Thyroid gland (tissue), 4 donors: ENCODE measurements around the gene AMER3. TPM values are rescaled to one million over a fixed set of nuclear protein-coding genes. Genes with fewer than 3 reads are reported as not detected.

Source experiments
- DNase-seq, 2 donors: peaks; one replicate each; pipeline ENCODE4 v3.0.0-alpha.2; 2019
- H3K27ac ChIP-seq, 3 donors: fragments of 200-600 bp; sonication (generic); 1 replicate in 2 of 3; 2 replicates in 1 of 3; pipeline ENCODE4 v1.5.1; 2016 to 2019; ENCODE audit warnings: mild to moderate bottlenecking in 1 of 3, moderate library complexity in 1 of 3
- H3K27me3 ChIP-seq: fragments of 200-600 bp; sonication (generic); one replicate; pipeline ENCODE4 v1.5.1; 2019
- H3K36me3 ChIP-seq, 2 donors: fragments of 200-600 bp; sonication (generic); one replicate each; pipeline ENCODE4 v1.5.1; 2016 to 2019
- H3K4me1 ChIP-seq, 2 donors: fragments of 200-600 bp; sonication (generic); one replicate each; pipeline ENCODE4 v1.5.1; 2017 to 2019
- H3K4me3 ChIP-seq, 3 donors: fragments of 200-600 bp; sonication (generic); replicated peaks in 1 of 3; 1 replicate in 2 of 3; 2 replicates in 1 of 3; pipeline ENCODE4 v1.5.1; 2016; ENCODE audit warnings: mild to moderate bottlenecking in 1 of 3
- H3K9me3 ChIP-seq: fragments of 200-600 bp; sonication (generic); one replicate; pipeline ENCODE4 v1.5.1; 2017
- POLR2A ChIP-seq, 2 donors: fragments of 450-650 bp; IDR thresholded peaks; one replicate each; pipeline ENCODE4 v1.6.1; 2017; ENCODE audit warnings: antibody characterized with exemption in 2 of 2, mild to moderate bottlenecking in 2 of 2, moderate library complexity in 1 of 2
- WGBS, 2 donors: methylation state at CpG; one replicate each; pipeline ENCODE4 v1.1.5; 2017; 5-methylcytosine and 5-hydroxymethylcytosine counted together
- intact Hi-C: fragments of 100-400 bp; cut with DNase I; formaldehyde crosslinking; loops from one replicate; pipeline ENCODE4 v1.15.1; 2023
- total RNA-seq, 4 donors: library from RNA; depleted of rRNA; stranded (reverse); fragments of >200 nt; gene quantifications; one replicate each; pipeline ENCODE4 v1.2.3, GENCODE V29; 2016
- TF ChIP-seq, protein P1 (sequence below), 6 experiments: fragments of 200-600 bp in 3 of 6; fragments of 450-650 bp in 3 of 6; sonication (generic) in 3 of 6; IDR thresholded peaks; one replicate each; pipeline ENCODE4 v1.5.1; 2016 to 2019; ENCODE audit warnings: antibody characterized with exemption in 6 of 6, mild to moderate bottlenecking in 2 of 6, inconsistent platforms in 1 of 6, moderate library complexity in 1 of 6

AMER3 gene
- total RNA-seq, 4 donors from 2014 or later: 0.08 TPM; not detected in 3

DNA sequence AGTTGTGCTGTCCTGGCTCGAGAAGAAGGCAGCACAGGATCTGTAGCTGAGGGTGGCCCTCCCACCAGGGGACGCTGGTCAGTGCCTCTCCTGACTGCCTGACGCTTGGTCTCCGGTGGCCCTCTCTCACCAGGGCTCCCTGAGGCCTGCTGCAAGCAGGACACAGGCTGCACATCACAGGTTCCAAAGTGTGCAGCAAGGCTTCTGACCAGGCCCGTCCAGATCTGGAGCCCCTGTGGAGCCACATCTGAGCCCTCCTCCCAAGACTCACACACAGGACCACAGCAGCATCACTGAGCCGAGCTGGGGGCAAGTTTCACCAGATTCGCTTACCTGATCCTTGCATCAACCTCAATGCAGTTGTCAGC lies 12.1 kb downstream of the AMER3 start:
- H3K27me3 ChIP-seq: no peaks in the 10 kb centered on the region
- no peak for DNase-seq
- H3K36me3 ChIP-seq: no peaks in the 10 kb centered on the region
- H3K4me1 ChIP-seq: no peaks in the 10 kb centered on the region
- TF ChIP-seq, protein P1, sequence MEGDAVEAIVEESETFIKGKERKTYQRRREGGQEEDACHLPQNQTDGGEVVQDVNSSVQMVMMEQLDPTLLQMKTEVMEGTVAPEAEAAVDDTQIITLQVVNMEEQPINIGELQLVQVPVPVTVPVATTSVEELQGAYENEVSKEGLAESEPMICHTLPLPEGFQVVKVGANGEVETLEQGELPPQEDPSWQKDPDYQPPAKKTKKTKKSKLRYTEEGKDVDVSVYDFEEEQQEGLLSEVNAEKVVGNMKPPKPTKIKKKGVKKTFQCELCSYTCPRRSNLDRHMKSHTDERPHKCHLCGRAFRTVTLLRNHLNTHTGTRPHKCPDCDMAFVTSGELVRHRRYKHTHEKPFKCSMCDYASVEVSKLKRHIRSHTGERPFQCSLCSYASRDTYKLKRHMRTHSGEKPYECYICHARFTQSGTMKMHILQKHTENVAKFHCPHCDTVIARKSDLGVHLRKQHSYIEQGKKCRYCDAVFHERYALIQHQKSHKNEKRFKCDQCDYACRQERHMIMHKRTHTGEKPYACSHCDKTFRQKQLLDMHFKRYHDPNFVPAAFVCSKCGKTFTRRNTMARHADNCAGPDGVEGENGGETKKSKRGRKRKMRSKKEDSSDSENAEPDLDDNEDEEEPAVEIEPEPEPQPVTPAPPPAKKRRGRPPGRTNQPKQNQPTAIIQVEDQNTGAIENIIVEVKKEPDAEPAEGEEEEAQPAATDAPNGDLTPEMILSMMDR (IDR thresholded peaks at IDR 0.05): no peak
- no peak for TF ChIP-seq POLR2A (IDR thresholded peaks at IDR 0.05)
- intact Hi-C loops: no loop called here
- no peaks in the 10 kb centered on the region for H3K9me3 ChIP-seq
- WGBS, 2 donors: 63 to 64% methylated on average over 5 to 7 of the region's 7 CpGs
- no peak overlapping the region for H3K27ac ChIP-seq
- H3K4me3 ChIP-seq: no peak overlapping the region

- DNase-seq: no peak
- intact Hi-C loops: no loop called here
- Histone ChIP-seq H3K36me3 (no peaks in the 10 kb centered on the region), H3K4me1 (no peaks in the 10 kb centered on the region), H3K4me3 (no peak overlapping the region), H3K27ac (no peak overlapping the region), H3K9me3 (no peaks in the 10 kb centered on the region), H3K27me3 (no peaks in the 10 kb centered on the region)
- WGBS, 2 donors: 75 to 80% methylated on average over 16 to 17 of the region's 17 CpGs
- TF ChIP-seq, protein P1 (IDR thresholded peaks at IDR 0.05): no peak
- no peak for TF ChIP-seq POLR2A (IDR thresholded peaks at IDR 0.05)
Measured at GRCh38 chr2:130768191-130768855, 13.0 kb downstream of the AMER3 start.

DNA sequence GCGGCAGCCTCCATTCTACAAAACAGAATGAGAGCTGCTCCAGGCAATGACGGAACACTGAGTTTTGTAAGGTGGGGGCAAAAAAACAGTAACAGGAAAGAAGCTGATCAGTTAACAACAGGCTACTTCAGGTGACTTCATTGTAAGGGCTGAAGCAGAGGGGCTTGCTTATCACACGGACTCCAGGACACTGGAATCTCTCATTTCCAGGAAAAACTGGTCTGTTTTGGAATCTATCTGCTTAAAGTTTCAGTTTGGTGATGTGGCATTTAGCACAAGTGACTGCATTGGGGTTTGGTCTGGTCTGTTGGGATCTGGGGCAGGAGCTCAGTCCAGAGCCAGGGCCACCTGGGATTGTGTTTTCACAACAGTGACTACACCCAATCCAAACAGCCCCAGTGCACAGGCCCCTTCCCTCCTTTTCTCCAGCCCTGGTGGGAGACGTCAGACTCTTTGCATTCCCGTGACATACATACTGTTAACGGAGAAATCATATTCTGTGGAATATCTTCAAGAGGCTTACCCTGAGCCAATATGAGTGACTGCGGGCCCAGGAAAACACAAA lies 14.1 kb downstream of the AMER3 start:
- DNase-seq: no peak
- H3K9me3 ChIP-seq: no peaks in the 10 kb centered on the region
- intact Hi-C loops: no loop called here
- TF ChIP-seq POLR2A (IDR thresholded peaks at IDR 0.05): no peak
- TF ChIP-seq, protein P1 (IDR thresholded peaks at IDR 0.05): no peak
- no peak overlapping the region for H3K4me3 ChIP-seq
- H3K4me1 ChIP-seq: no peaks in the 10 kb centered on the region
- 75 to 76% methylated on average over 7 of the region's 7 CpGs for WGBS, 2 donors
- H3K27ac ChIP-seq: no peak overlapping the region
- no peaks in the 10 kb centered on the region for H3K27me3 ChIP-seq
- no peaks in the 10 kb centered on the region for H3K36me3 ChIP-seq

GRCh38 chr2:130776550-130776949 lies 21.2 kb downstream of the AMER3 start:
- TF ChIP-seq, protein P1 (IDR thresholded peaks at IDR 0.05): peak in 1 of 6 experiments; percentile 6
- TF ChIP-seq POLR2A (IDR thresholded peaks at IDR 0.05): no peak
- Histone ChIP-seq H3K4me1 (no peaks in the 10 kb centered on the region), H3K27me3 (no peaks in the 10 kb centered on the region), H3K36me3 (no peaks in the 10 kb centered on the region), H3K27ac (no peak overlapping the region), H3K9me3 (no peaks in the 10 kb centered on the region), H3K4me3 (no peak overlapping the region)
- intact Hi-C loops: no loop called here
- 52 to 53% methylated on average over 4 of the region's 4 CpGs for WGBS, 2 donors
- DNase-seq: no peak

DNA sequence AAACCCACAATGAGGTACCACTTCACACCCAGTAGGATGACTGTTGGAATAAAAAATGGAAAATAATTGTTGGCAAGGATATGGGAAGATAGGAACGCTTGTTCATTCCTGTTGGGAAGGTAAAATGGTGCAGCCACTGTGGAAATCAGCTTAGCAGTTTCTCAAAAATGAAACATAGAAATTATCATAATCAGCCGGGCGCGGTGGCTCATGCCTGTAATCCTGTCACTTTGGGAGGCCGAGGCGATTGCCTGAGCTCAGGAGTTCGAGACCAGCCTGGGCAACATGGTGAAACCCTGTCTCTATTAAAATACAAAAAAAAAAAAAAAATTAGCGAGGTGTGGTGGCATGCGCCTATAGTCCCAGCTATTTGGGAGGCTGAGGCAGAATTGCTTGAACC lies 23.4 kb downstream of the AMER3 start:
- WGBS, 2 donors: 93 to 94% methylated on average over 9 of the region's 9 CpGs
- H3K27me3 ChIP-seq: no peaks in the 10 kb centered on the region
- DNase-seq: no peak
- TF ChIP-seq, protein P1 (IDR thresholded peaks at IDR 0.05): no peak
- no peak for TF ChIP-seq POLR2A (IDR thresholded peaks at IDR 0.05)
- H3K9me3 ChIP-seq: no peaks in the 10 kb centered on the region
- H3K4me1 ChIP-seq: no peaks in the 10 kb centered on the region
- H3K27ac ChIP-seq: no peak overlapping the region
- no peaks in the 10 kb centered on the region for H3K36me3 ChIP-seq
- H3K4me3 ChIP-seq: no peak overlapping the region
- intact Hi-C loops: no loop called here
